ENCODE measurements around the gene SNAP47.

SNAP47 gene

GRCh38 chr1:227749225-227749624 lies 14.0 kb downstream of the SNAP47 start:
- peaks cover 4 to 48% (median 28%) of the 10 kb centered on the region in 4 experiments for H3K36me3 ChIP-seq (ENCODE audit: control insufficient read depth in 4 of 4, insufficient read depth in 4 of 4, low read length in 3 of 4)
- 100% methylated on average over 2 of the region's 7 CpGs for WGBS (ENCODE audit: insufficient coverage)
- peak overlapping the region in 1 of 2 experiments; percentile 63 for H3K27ac ChIP-seq (ENCODE audit: insufficient read depth in 1 of 2, low read depth in 1 of 2, low read length in 2 of 2, poor library complexity in 1 of 2, severe bottlenecking in 2 of 2)
- DNase-seq: no peak
- peaks cover 0 to 16% (median 8%) of the 10 kb centered on the region in 4 experiments for H3K4me1 ChIP-seq (ENCODE audit: control extremely low read depth in 1 of 4, control insufficient read depth in 4 of 4, insufficient read depth in 4 of 4, low read length in 3 of 4)
- ChIA-PET POLR2A (no interaction called here), CTCF (interaction anchor here (1.7 kb wide), 1 partner anchor 17 kb away, joined by 4 read pairs; no protein-coding TSS in a partner anchor)
- no peaks in the 10 kb centered on the region for H3K27me3 ChIP-seq (replicated peaks in 2 of 5; ENCODE audit: control insufficient read depth in 4 of 5, insufficient read depth in 5 of 5, low read length in 4 of 5)
- no peaks in the 10 kb centered on the region for H3K9me3 ChIP-seq (ENCODE audit: control extremely low read depth in 1 of 5, control insufficient read depth in 4 of 5, insufficient read depth in 2 of 5, low read depth in 1 of 5, low read length in 4 of 5)
- no peak overlapping the region for H3K4me3 ChIP-seq (ENCODE audit: control insufficient read depth in 1 of 7, extremely low read depth in 1 of 7, insufficient read depth in 4 of 7, low read depth in 2 of 7, low read length in 6 of 7)

GRCh38 chr1:227749916-227750710 lies 14.9 kb downstream of the SNAP47 start:
- POLR2A ChIA-PET: no interaction called here
- DNase-seq: no peak
- no peak overlapping the region for H3K4me3 ChIP-seq (ENCODE audit: control insufficient read depth in 1 of 7, extremely low read depth in 1 of 7, insufficient read depth in 4 of 7, low read depth in 2 of 7, low read length in 6 of 7)
- H3K27me3 ChIP-seq (replicated peaks in 2 of 5; ENCODE audit: control insufficient read depth in 4 of 5, insufficient read depth in 5 of 5, low read length in 4 of 5): no peaks in the 10 kb centered on the region
- H3K27ac ChIP-seq (ENCODE audit: insufficient read depth in 1 of 2, low read depth in 1 of 2, low read length in 2 of 2, poor library complexity in 1 of 2, severe bottlenecking in 2 of 2): no peak overlapping the region
- peaks cover 4 to 48% (median 30%) of the 10 kb centered on the region in 4 experiments for H3K36me3 ChIP-seq (ENCODE audit: control insufficient read depth in 4 of 4, insufficient read depth in 4 of 4, low read length in 3 of 4)
- CTCF ChIA-PET: interaction anchor here (0.8 to 1.7 kb wide), 2 partner anchors 12 to 16 kb away, joined by 3 to 4 read pairs; no protein-coding TSS in a partner anchor
- peaks cover 0 to 7% (median under 1%) of the 10 kb centered on the region in 4 experiments for H3K4me1 ChIP-seq (ENCODE audit: control extremely low read depth in 1 of 4, control insufficient read depth in 4 of 4, insufficient read depth in 4 of 4, low read length in 3 of 4)
- H3K9me3 ChIP-seq (ENCODE audit: control extremely low read depth in 1 of 5, control insufficient read depth in 4 of 5, insufficient read depth in 2 of 5, low read depth in 1 of 5, low read length in 4 of 5): no peaks in the 10 kb centered on the region
- 93% methylated on average over 16 of the region's 19 CpGs for WGBS (ENCODE audit: insufficient coverage)

- Histone ChIP-seq H3K4me3 (ENCODE audit: control insufficient read depth in 1 of 7, extremely low read depth in 1 of 7, insufficient read depth in 4 of 7, low read depth in 2 of 7, low read length in 6 of 7) (no peak overlapping the region), H3K27me3 (replicated peaks in 2 of 5; ENCODE audit: control insufficient read depth in 4 of 5, insufficient read depth in 5 of 5, low read length in 4 of 5) (no peaks in the 10 kb centered on the region), H3K9me3 (ENCODE audit: control extremely low read depth in 1 of 5, control insufficient read depth in 4 of 5, insufficient read depth in 2 of 5, low read depth in 1 of 5, low read length in 4 of 5) (no peaks in the 10 kb centered on the region), H3K27ac (ENCODE audit: insufficient read depth in 1 of 2, low read depth in 1 of 2, low read length in 2 of 2, poor library complexity in 1 of 2, severe bottlenecking in 2 of 2) (no peak overlapping the region), H3K4me1 (ENCODE audit: control extremely low read depth in 1 of 4, control insufficient read depth in 4 of 4, insufficient read depth in 4 of 4, low read length in 3 of 4) (peaks cover 0 to 2% (median under 1%) of the 10 kb centered on the region in 4 experiments), H3K36me3 (ENCODE audit: control insufficient read depth in 4 of 4, insufficient read depth in 4 of 4, low read length in 3 of 4) (peaks cover 0 to 55% (median 31%) of the 10 kb centered on the region in 4 experiments)
- no peak for DNase-seq
- WGBS (ENCODE audit: insufficient coverage): 82% methylated on average over 5 of the region's 7 CpGs
- POLR2A ChIA-PET: no interaction called here
- CTCF ChIA-PET: no interaction called here
These were observed 18.9 kb downstream of the SNAP47 start for GRCh38 chr1:227753999-227754711.

GRCh38 chr1:227754958-227755357 lies 19.7 kb downstream of the SNAP47 start:
- Histone ChIP-seq H3K36me3 (ENCODE audit: control insufficient read depth in 4 of 4, insufficient read depth in 4 of 4, low read length in 3 of 4) (peaks cover 3 to 59% (median 39%) of the 10 kb centered on the region in 4 experiments), H3K9me3 (ENCODE audit: control extremely low read depth in 1 of 5, control insufficient read depth in 4 of 5, insufficient read depth in 2 of 5, low read depth in 1 of 5, low read length in 4 of 5) (no peaks in the 10 kb centered on the region), H3K4me3 (ENCODE audit: control insufficient read depth in 1 of 7, extremely low read depth in 1 of 7, insufficient read depth in 4 of 7, low read depth in 2 of 7, low read length in 6 of 7) (no peak overlapping the region), H3K27ac (ENCODE audit: insufficient read depth in 1 of 2, low read depth in 1 of 2, low read length in 2 of 2, poor library complexity in 1 of 2, severe bottlenecking in 2 of 2) (no peak overlapping the region), H3K27me3 (replicated peaks in 2 of 5; ENCODE audit: control insufficient read depth in 4 of 5, insufficient read depth in 5 of 5, low read length in 4 of 5) (no peaks in the 10 kb centered on the region), H3K4me1 (ENCODE audit: control extremely low read depth in 1 of 4, control insufficient read depth in 4 of 4, insufficient read depth in 4 of 4, low read length in 3 of 4) (peaks cover 0 to 2% (median 0%) of the 10 kb centered on the region in 4 experiments)
- ChIA-PET CTCF (no interaction called here), POLR2A (no interaction called here)
- no peak for DNase-seq
- WGBS (ENCODE audit: insufficient coverage): 95% methylated on average over 3 of the region's 4 CpGs

- H3K4me1 ChIP-seq (ENCODE audit: control extremely low read depth in 1 of 4, control insufficient read depth in 4 of 4, insufficient read depth in 4 of 4, low read length in 3 of 4): peaks cover 0 to 2% (median 0%) of the 10 kb centered on the region in 4 experiments
- no peak overlapping the region for H3K4me3 ChIP-seq (ENCODE audit: control insufficient read depth in 1 of 7, extremely low read depth in 1 of 7, insufficient read depth in 4 of 7, low read depth in 2 of 7, low read length in 6 of 7)
- DNase-seq: no peak
- H3K27ac ChIP-seq (ENCODE audit: insufficient read depth in 1 of 2, low read depth in 1 of 2, low read length in 2 of 2, poor library complexity in 1 of 2, severe bottlenecking in 2 of 2): no peak overlapping the region
- peaks cover 6 to 59% (median 36%) of the 10 kb centered on the region in 4 experiments for H3K36me3 ChIP-seq (ENCODE audit: control insufficient read depth in 4 of 4, insufficient read depth in 4 of 4, low read length in 3 of 4)
- 97% methylated on average over 13 of the region's 13 CpGs for WGBS (ENCODE audit: insufficient coverage)
- no peaks in the 10 kb centered on the region for H3K27me3 ChIP-seq (replicated peaks in 2 of 5; ENCODE audit: control insufficient read depth in 4 of 5, insufficient read depth in 5 of 5, low read length in 4 of 5)
- no peaks in the 10 kb centered on the region for H3K9me3 ChIP-seq (ENCODE audit: control extremely low read depth in 1 of 5, control insufficient read depth in 4 of 5, insufficient read depth in 2 of 5, low read depth in 1 of 5, low read length in 4 of 5)
- ChIA-PET CTCF (no interaction called here), POLR2A (no interaction called here)
These were observed 21.1 kb downstream of the SNAP47 start for GRCh38 chr1:227756172-227756959.

GRCh38 chr1:227757781-227758180 lies 22.5 kb downstream of the SNAP47 start:
- Histone ChIP-seq H3K27me3 (replicated peaks in 2 of 5; ENCODE audit: control insufficient read depth in 4 of 5, insufficient read depth in 5 of 5, low read length in 4 of 5) (no peaks in the 10 kb centered on the region), H3K27ac (ENCODE audit: insufficient read depth in 1 of 2, low read depth in 1 of 2, low read length in 2 of 2, poor library complexity in 1 of 2, severe bottlenecking in 2 of 2) (no peak overlapping the region), H3K9me3 (ENCODE audit: control extremely low read depth in 1 of 5, control insufficient read depth in 4 of 5, insufficient read depth in 2 of 5, low read depth in 1 of 5, low read length in 4 of 5) (no peaks in the 10 kb centered on the region), H3K36me3 (ENCODE audit: control insufficient read depth in 4 of 4, insufficient read depth in 4 of 4, low read length in 3 of 4) (peaks cover 6 to 59% (median 38%) of the 10 kb centered on the region in 4 experiments), H3K4me3 (ENCODE audit: control insufficient read depth in 1 of 7, extremely low read depth in 1 of 7, insufficient read depth in 4 of 7, low read depth in 2 of 7, low read length in 6 of 7) (no peak overlapping the region), H3K4me1 (ENCODE audit: control extremely low read depth in 1 of 4, control insufficient read depth in 4 of 4, insufficient read depth in 4 of 4, low read length in 3 of 4) (peaks cover 0 to 14% (median 12%) of the 10 kb centered on the region in 4 experiments)
- WGBS (ENCODE audit: insufficient coverage): 100% methylated on average over 1 of the region's 2 CpGs
- CTCF ChIA-PET: interaction anchor here (0.5 to 1.6 kb wide), 4 partner anchors 14 to 221 kb away, joined by 3 to 5 read pairs (median 3); no protein-coding TSS in a partner anchor
- POLR2A ChIA-PET: no interaction called here
- DNase-seq: no peak
